Subcutaneous adipose tissue (tissue), 4 donors: ENCODE measurements around the gene MST1. TPM values are rescaled to one million over a fixed set of nuclear protein-coding genes. Genes with fewer than 3 reads are reported as not detected.

ENCODE experiments used
- total RNA-seq, 4 donors: library from RNA; depleted of rRNA; stranded (reverse); fragments of >200 nt; gene quantifications; one replicate each; pipeline ENCODE4 v1.1.0, GENCODE V29; 2016
- TF ChIP-seq, protein P1 (sequence below): fragments of 450-650 bp; IDR thresholded peaks from one replicate; pipeline ENCODE4 v1.5.1; 2016; ENCODE audit warnings: low read depth, mild to moderate bottlenecking, control low read depth, antibody characterized with exemption, moderate library complexity

Gene MST1
- total RNA-seq, 4 donors from 2014 or later, result 2.1 to 11.5 (median 8.2) TPM

DNA sequence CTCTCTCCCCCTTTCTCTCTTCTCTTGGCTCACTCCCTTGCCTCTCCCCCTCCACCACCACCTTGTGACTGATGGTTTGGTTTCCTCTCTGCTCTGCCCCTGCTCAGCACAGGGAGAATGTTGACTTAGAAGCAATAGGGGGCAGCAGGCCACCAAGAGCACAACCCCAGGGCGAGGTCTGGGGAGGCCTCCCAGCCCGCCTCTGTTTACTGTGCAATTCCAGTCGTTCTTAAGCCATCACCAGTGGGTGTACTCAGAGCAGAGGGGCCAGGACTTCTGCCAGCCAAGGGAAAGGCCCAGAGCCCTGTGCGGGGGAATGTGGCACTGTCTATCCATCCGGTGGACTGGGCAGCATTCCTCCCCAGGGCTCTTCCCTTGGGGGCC lies 20.9 kb downstream of the MST1 start:
- TF ChIP-seq, protein P1, sequence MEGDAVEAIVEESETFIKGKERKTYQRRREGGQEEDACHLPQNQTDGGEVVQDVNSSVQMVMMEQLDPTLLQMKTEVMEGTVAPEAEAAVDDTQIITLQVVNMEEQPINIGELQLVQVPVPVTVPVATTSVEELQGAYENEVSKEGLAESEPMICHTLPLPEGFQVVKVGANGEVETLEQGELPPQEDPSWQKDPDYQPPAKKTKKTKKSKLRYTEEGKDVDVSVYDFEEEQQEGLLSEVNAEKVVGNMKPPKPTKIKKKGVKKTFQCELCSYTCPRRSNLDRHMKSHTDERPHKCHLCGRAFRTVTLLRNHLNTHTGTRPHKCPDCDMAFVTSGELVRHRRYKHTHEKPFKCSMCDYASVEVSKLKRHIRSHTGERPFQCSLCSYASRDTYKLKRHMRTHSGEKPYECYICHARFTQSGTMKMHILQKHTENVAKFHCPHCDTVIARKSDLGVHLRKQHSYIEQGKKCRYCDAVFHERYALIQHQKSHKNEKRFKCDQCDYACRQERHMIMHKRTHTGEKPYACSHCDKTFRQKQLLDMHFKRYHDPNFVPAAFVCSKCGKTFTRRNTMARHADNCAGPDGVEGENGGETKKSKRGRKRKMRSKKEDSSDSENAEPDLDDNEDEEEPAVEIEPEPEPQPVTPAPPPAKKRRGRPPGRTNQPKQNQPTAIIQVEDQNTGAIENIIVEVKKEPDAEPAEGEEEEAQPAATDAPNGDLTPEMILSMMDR, result no peak

DNA sequence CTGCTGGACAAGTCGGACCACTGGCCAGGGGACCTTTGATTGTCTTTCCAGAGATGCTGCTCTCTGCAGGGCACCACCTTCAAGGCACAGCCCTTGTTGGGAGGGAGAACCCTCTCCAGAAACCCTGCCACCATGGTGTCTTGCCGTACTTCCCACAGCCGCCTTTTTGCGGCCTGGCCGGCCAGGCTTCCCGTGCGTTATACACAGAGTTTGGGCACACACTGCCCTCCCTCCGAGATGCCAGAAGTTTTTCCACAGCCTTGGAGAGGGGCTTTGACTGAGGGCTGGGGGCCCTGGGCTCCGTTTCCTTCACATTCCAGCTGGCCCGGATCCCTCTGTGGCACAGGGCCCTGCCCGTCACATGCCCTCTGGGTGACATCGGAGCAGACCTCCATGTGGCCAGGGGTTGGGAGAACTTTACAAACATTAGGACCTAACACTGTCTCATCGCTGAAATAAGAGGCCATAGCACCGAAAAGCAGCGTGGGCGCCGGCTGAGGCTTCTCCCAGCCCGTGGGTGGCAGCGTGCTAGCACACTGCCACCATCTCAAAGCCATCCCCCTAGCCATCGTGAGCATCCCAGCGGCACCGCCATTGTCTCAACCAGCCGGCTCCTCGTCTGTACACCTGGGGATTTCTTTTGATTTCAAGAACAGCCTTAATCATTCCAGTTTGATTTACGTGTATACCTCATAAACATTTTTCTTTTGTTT lies 21.4 kb downstream of the MST1 start:
- TF ChIP-seq, protein P1, result no peak

DNA sequence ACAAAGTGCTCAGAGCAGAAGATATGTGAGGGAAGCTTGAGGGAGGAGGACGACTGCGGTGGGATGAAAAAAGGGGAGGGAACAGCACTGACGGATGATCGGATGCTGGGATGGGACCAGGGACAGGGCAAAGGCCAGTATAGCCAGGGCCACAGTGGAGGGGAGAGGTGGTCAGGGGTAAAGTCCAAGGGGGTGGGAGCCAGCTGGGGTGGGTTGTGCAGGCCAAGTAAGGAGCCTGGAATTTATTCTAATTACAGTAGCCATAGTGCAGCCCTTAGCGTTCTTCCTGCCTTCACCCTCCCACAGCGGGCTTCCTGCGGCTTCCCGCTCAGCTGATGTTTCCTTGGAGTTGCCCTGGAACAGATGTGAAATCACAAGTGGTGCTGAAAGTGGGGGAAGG lies 22.7 kb downstream of the MST1 start:
- TF ChIP-seq, protein P1, result no peak

DNA sequence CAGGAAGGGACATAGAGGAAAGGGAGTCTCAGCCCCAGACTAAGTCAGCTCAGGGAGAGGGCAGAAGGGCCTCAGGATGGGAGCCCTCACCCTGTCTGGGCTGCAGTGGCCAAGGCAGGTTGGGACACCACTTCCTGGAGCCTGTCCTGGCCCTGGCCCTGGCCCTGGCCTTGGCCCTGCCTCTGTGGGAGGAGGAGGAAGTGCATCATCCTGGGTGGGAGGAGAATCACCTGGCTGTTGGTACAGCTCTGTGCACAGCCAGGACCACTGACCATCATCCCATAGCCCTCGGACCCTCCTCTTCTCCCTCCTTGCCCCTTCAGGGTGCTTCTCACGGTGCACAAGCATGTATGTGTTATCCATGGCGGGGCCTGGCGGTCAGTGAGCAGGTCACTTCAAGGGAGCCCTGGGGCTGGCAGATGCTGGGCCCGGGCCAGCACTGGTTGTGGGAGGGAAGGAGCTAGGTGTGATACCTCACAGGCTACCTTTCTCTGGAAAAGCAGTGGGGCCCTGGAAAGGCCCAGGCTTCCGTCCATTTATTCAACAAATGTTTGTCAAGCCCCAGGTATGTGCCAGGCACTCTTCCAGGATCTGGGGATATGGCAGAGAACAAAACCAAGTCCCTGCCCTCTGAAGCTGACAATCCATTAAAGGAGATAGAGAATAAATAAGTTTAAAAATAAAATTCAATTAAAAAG lies 23.3 kb downstream of the MST1 start:
- TF ChIP-seq, protein P1, result no peak

DNA sequence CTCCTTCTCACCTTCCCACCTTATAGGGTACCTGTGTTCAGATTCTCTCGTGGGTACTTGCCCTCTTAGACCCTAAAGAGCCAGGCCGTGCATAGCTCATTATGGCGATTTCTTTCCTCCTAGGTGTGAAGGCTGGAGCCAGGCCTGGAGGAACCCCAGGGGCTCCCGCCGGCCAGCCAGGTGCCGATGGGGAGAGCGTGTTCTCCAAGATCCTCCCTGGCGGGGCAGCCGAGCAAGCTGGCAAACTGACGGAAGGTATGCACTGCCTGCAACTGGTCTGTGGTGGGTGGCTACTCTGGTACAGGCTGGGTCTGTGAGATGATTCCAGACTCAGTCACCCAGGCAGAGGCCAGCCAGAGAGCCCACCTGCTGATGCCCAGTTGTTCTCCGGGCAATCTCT lies 25.0 kb downstream of the MST1 start:
- TF ChIP-seq, protein P1, result no peak

DNA sequence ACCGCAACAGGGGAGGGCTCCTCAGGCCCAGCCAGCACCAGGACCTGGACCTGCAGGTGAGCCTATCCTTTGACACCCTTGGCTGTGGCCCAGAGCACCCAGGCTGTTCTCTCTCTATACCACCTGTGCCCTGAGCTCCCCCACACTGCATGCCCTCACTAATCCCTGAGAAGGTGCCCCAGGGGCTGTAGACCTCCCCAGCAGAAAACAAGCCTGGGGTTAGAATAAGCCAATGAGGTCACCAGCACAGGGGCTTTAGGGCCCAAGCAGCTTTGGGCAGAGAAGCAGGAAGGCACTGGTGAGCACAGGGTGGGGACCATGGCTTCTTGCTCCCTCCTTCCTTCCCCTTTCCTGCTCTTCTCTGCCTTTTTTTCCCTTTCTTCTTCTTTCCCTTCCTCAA lies 25.4 kb downstream of the MST1 start:
- TF ChIP-seq, protein P1, result no peak

DNA sequence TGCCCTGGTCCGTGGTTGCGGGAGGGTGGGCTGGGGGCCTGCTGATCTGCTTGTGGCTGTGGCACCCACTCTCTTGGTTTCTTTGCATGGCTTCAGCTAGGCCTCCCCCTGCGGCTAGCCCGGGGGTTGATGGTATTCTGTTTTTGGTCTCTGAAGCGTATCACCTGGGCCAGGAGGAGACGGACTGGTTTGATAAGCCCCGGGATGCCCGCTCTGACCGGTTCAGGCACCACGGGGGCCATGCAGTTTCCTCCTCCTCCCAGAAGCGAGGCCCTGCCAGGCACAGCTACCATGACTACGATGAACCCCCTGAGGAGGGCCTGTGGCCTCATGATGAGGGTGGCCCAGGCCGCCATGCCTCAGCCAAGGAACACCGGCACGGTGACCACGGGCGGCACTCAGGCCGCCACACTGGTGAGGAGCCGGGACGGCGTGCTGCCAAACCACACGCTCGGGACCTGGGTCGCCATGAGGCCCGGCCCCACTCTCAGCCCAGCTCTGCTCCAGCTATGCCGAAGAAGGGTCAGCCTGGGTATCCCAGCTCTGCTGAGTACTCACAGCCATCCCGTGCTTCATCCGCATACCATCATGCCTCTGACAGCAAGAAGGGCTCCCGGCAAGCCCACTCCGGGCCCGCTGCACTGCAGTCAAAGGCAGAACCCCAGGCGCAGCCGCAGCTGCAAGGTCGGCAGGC lies 26.4 kb downstream of the MST1 start:
- TF ChIP-seq, protein P1, result no peak
